NT2/D1 (cell line): ENCODE data around the gene POLR2L.
A peak's percentile ranks its signal among the peaks of the same experiment; 100 is the strongest.

Experiments
- DNase-seq: peaks from one replicate; pipeline ENCODE4 v3.0.0-alpha.2; 2011; ENCODE audit warnings: low read depth, low spot score
- H3K27me3 ChIP-seq: 2 replicates; pipeline ENCODE4 v1.6.0; 2011; ENCODE audit warnings: mild to moderate bottlenecking; ENCODE audit not compliant: insufficient read length, insufficient read depth
- H3K36me3 ChIP-seq: 2 replicates; pipeline ENCODE4 v1.6.1; 2011; ENCODE audit warnings: mild to moderate bottlenecking, low read length, mixed read lengths; ENCODE audit not compliant: insufficient read depth, insufficient read length
- H3K4me1 ChIP-seq: 2 replicates; pipeline ENCODE4 v1.5.1; 2011; ENCODE audit not compliant: insufficient read depth, insufficient read length
- H3K4me3 ChIP-seq: 2 replicates; pipeline ENCODE4 v1.5.1; 2011; ENCODE audit warnings: low read depth; ENCODE audit not compliant: insufficient read length
- H3K9ac ChIP-seq: 2 replicates; pipeline ENCODE4 v1.6.0; 2011; ENCODE audit warnings: low read depth; ENCODE audit not compliant: insufficient read length
- H3K9me3 ChIP-seq: 2 replicates; pipeline ENCODE4 v1.5.1; 2011; ENCODE audit warnings: mild to moderate bottlenecking, low read length; ENCODE audit not compliant: insufficient read depth
- SUZ12 ChIP-seq: IDR thresholded peaks from 2 replicates; pipeline ENCODE4 v1.6.1; 2011; ENCODE audit not compliant: insufficient read length, insufficient read depth; ENCODE audit errors: extremely low read depth
- YY1 ChIP-seq: IDR thresholded peaks from 2 replicates; pipeline ENCODE4 v1.6.1; 2011; ENCODE audit not compliant: insufficient read length, insufficient read depth
- ZNF274 ChIP-seq: IDR thresholded peaks from 2 replicates; pipeline ENCODE4 v1.6.1; 2011; ENCODE audit warnings: mild to moderate bottlenecking, low read depth, low read length

Gene POLR2L

GRCh38 chr11:875769-876301, 33.5 kb upstream of the POLR2L start:
- TF ChIP-seq SUZ12 (no peak), YY1 (no peak), ZNF274 (no peak)
- Histone ChIP-seq H3K36me3 (peaks cover 67% of the 10 kb centered on the region), H3K4me3 (no peak overlapping the region), H3K27me3 (no peaks in the 10 kb centered on the region), H3K4me1 (peaks cover 6% of the 10 kb centered on the region), H3K9me3 (no peaks in the 10 kb centered on the region), H3K9ac (no peak overlapping the region)
- no peak for DNase-seq

GRCh38 chr11:875203-875602, 32.9 kb upstream of the POLR2L start:
- TF ChIP-seq SUZ12 = no peak
- peaks cover 63% of the 10 kb centered on the region for H3K36me3 ChIP-seq
- H3K9me3 ChIP-seq = no peaks in the 10 kb centered on the region
- no peak for DNase-seq
- H3K9ac ChIP-seq = no peak overlapping the region
- H3K27me3 ChIP-seq = no peaks in the 10 kb centered on the region
- peaks cover 11% of the 10 kb centered on the region for H3K4me1 ChIP-seq
- H3K4me3 ChIP-seq = no peak overlapping the region

- Histone ChIP-seq H3K9me3 (no peaks in the 10 kb centered on the region), H3K36me3 (peaks cover 63% of the 10 kb centered on the region), H3K27me3 (no peaks in the 10 kb centered on the region), H3K4me3 (no peak overlapping the region), H3K9ac (peak overlapping the region; percentile 2), H3K4me1 (peaks cover 25% of the 10 kb centered on the region)
- DNase-seq = no peak
- TF ChIP-seq YY1 (no peak), SUZ12 (no peak), ZNF274 (no peak)
These were observed 31.4 kb upstream of the POLR2L start for GRCh38 chr11:873706-874105.

GRCh38 chr11:872799-873198, 30.5 kb upstream of the POLR2L start:
- no peaks in the 10 kb centered on the region for H3K27me3 ChIP-seq
- no peak overlapping the region for H3K4me3 ChIP-seq
- H3K4me1 ChIP-seq = peaks cover 25% of the 10 kb centered on the region
- no peak overlapping the region for H3K9ac ChIP-seq
- no peaks in the 10 kb centered on the region for H3K9me3 ChIP-seq
- peaks cover 66% of the 10 kb centered on the region for H3K36me3 ChIP-seq
- DNase-seq = no peak
- no peak for TF ChIP-seq ZNF274
- TF ChIP-seq YY1 = no peak
- no peak for TF ChIP-seq SUZ12

- H3K4me1 ChIP-seq = peaks cover 31% of the 10 kb centered on the region
- DNase-seq = no peak
- H3K27me3 ChIP-seq = no peaks in the 10 kb centered on the region
- no peak overlapping the region for H3K4me3 ChIP-seq
- TF ChIP-seq ZNF274 = no peak
- no peak for TF ChIP-seq SUZ12
- no peak for TF ChIP-seq YY1
- H3K36me3 ChIP-seq = peaks cover 66% of the 10 kb centered on the region
- peak overlapping the region; percentile 46 for H3K9ac ChIP-seq
- H3K9me3 ChIP-seq = no peaks in the 10 kb centered on the region
These were observed 29.1 kb upstream of the POLR2L start for GRCh38 chr11:871472-871871.

GRCh38 chr11:870418-870817, 28.1 kb upstream of the POLR2L start:
- peaks cover 36% of the 10 kb centered on the region for H3K4me1 ChIP-seq
- no peak overlapping the region for H3K4me3 ChIP-seq
- no peaks in the 10 kb centered on the region for H3K27me3 ChIP-seq
- H3K36me3 ChIP-seq = peaks cover 67% of the 10 kb centered on the region
- peak overlapping the region; percentile 53 for H3K9ac ChIP-seq
- no peak for DNase-seq
- TF ChIP-seq YY1 (no peak), SUZ12 (no peak), ZNF274 (no peak)
- no peaks in the 10 kb centered on the region for H3K9me3 ChIP-seq

- peaks cover 66% of the 10 kb centered on the region for H3K36me3 ChIP-seq
- H3K9ac ChIP-seq = peak overlapping the region; percentile 53
- TF ChIP-seq ZNF274 (no peak), YY1 (no peak)
- DNase-seq = no peak
- peaks cover 39% of the 10 kb centered on the region for H3K4me1 ChIP-seq
- H3K9me3 ChIP-seq = no peaks in the 10 kb centered on the region
- H3K4me3 ChIP-seq = no peak overlapping the region
- no peaks in the 10 kb centered on the region for H3K27me3 ChIP-seq
These were observed 27.7 kb upstream of the POLR2L start for GRCh38 chr11:870127-870413.
